ENCODE measurements around the gene KRT14.

The KRT14 gene

DNA sequence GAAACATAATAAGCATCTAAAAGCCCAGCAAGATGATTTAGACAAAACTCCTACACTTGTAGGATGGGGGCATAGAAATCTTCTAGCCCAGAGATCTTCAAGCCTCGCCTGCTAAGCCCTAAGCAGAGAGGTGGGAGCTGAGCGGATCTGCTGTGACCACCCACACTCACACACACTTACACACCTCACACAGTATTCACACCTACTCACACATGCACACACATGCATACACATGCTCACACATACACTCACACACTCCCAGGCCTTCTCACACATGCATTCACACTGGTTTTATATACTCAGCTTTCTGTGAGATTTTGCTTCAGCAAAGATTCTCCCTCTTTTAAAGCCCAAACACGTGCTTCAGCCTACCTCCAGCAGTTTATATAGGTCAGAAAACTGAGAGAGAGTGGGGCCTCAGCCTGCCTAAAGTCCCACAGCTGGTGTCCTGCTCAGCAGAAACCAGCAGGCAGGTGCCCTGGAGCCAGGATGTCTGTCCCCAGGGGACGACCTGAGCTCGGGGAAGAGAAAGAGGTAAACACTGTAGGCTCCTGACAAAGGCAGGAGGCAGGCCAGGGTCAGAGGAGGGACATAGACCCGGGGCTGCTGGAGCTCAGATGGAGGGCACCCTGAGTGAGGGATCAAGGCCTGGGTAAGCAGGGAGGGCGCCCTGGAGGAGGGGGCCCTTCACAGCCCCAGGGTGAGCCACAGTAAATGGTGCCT, 46.6 kb downstream of the KRT14 start:
- no peak overlapping the region for H3K4me3 ChIP-seq (replicated peaks; ENCODE audit: low read depth, low read length)
- DNase-seq (ENCODE audit: extremely low read depth, low read depth): no peak
- TF ChIP-seq, protein P1, sequence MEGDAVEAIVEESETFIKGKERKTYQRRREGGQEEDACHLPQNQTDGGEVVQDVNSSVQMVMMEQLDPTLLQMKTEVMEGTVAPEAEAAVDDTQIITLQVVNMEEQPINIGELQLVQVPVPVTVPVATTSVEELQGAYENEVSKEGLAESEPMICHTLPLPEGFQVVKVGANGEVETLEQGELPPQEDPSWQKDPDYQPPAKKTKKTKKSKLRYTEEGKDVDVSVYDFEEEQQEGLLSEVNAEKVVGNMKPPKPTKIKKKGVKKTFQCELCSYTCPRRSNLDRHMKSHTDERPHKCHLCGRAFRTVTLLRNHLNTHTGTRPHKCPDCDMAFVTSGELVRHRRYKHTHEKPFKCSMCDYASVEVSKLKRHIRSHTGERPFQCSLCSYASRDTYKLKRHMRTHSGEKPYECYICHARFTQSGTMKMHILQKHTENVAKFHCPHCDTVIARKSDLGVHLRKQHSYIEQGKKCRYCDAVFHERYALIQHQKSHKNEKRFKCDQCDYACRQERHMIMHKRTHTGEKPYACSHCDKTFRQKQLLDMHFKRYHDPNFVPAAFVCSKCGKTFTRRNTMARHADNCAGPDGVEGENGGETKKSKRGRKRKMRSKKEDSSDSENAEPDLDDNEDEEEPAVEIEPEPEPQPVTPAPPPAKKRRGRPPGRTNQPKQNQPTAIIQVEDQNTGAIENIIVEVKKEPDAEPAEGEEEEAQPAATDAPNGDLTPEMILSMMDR (IDR thresholded peaks at IDR 0.05; ENCODE audit: low read depth, low read length, missing control alignments): no peak

- H3K4me3 ChIP-seq (replicated peaks; ENCODE audit: low read depth, low read length): no peak overlapping the region
- DNase-seq (ENCODE audit: extremely low read depth, low read depth): no peak
- TF ChIP-seq, protein P1 (IDR thresholded peaks at IDR 0.05; ENCODE audit: low read depth, low read length, missing control alignments): no peak
Observed at GRCh38 chr17:41539071-41539492, 47.6 kb downstream of the KRT14 start.

DNA sequence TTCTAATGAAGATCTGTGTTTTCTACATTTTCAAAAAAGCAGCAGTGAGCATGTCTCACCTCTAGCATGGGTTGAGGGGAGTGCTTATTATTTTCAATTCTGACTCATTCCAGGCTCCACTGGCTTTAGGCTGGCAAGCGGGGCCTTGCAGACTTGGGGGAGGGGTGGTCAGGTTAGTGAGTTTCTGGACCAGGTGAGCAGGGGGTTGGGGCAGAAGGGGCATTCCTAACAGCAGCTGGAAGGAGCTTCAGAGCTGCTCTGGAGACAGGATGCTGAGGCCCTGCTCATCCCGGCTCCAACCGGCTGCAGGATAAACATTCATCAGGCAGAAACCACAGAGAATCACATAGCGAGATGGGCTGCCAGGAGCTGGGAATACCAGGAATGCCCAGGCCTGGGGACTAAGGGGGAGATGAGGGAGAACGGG, 48.1 kb downstream of the KRT14 start:
- no peak overlapping the region for H3K4me3 ChIP-seq (replicated peaks; ENCODE audit: low read depth, low read length)
- TF ChIP-seq, protein P1 (IDR thresholded peaks at IDR 0.05; ENCODE audit: low read depth, low read length, missing control alignments): no peak
- no peak for DNase-seq (ENCODE audit: extremely low read depth, low read depth)

- no peak for DNase-seq (ENCODE audit: extremely low read depth, low read depth)
- TF ChIP-seq, protein P1 (IDR thresholded peaks at IDR 0.05; ENCODE audit: low read depth, low read length, missing control alignments): no peak
- H3K4me3 ChIP-seq (replicated peaks; ENCODE audit: low read depth, low read length): no peak overlapping the region
Observed at GRCh38 chr17:41537990-41538389, 48.7 kb downstream of the KRT14 start.

GRCh38 chr17:41537614-41537954, 49.1 kb downstream of the KRT14 start:
- DNase-seq (ENCODE audit: extremely low read depth, low read depth): no peak
- no peak overlapping the region for H3K4me3 ChIP-seq (replicated peaks; ENCODE audit: low read depth, low read length)
- TF ChIP-seq, protein P1 (IDR thresholded peaks at IDR 0.05; ENCODE audit: low read depth, low read length, missing control alignments): no peak

DNA sequence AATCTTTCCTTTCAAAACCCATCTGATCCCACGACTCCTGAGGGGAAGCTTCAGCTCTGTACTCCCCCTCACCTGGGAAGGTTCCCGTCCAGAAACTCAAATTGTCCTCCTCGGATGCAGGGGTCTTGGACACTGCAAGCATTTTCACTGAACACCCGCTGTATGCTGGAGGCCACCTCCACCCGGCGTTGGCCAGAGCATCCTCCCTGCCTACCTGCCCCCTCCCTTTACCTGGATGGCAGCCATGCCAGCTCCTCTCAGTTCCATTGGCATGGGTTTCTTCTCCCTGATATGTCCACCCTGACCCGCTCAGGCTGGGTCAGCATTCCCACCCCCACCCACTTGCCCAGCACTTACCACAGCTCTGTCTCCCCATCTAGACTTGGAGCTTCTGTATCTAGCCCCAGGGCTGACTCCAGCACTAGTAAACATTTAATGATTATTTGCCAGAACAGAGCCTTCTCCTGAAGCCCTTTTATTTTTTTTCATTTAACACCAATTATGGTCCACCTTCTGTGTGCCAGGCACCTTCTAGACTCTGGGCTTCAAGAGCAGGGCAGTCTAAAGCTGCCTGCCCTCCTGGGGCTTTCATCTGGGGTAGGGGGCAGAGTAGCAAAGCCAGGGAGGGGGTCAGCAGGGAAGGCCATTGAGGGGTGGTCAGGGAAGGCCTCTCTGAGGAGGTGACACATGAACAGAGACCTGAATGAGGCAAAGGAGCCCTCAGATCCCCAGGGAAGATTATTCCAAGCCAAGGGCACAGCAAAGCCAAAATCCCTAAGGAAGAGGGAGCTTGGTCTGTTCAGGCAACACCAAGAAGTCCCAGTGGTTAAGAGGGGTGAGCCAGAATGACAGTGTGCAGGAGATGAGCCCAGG, 49.7 kb downstream of the KRT14 start:
- TF ChIP-seq, protein P1 (IDR thresholded peaks at IDR 0.05; ENCODE audit: low read depth, low read length, missing control alignments): no peak
- H3K4me3 ChIP-seq (replicated peaks; ENCODE audit: low read depth, low read length): no peak overlapping the region

More for the DNA sequence above, 49.7 kb downstream of the KRT14 start:
- no peak for DNase-seq (ENCODE audit: extremely low read depth, low read depth)
